Heart left ventricle (tissue), 13 donors: ENCODE data around the gene RPL13.

Source experiments
- POLR2A ChIP-seq, 2 donors: fragments of 450-650 bp; IDR thresholded peaks; one replicate each; pipeline ENCODE4 v1.6.1; 2017; ENCODE audit warnings: antibody characterized with exemption in 2 of 2, mild to moderate bottlenecking in 2 of 2, moderate library complexity in 2 of 2
- TF ChIP-seq, protein P1 (sequence below), 12 donors: fragments of 200-600 bp; sonication (generic) in 4 of 12; IDR thresholded peaks; one replicate each; pipeline versions ENCODE4 v1.5.0 to v1.8.0; 2018 to 2022; ENCODE audit warnings: antibody characterized with exemption in 12 of 12, mild to moderate bottlenecking in 5 of 12
- donor health status: ischemic (EF 13 %, LVEDD 7.1; RV severe dilation, severe dysfunction).
- donor health status: DM: no; HTN: yes; CAD: no.
- donor health status: DM: no; HTN: no; CAD: no.
- donor health status: ischemic (EF 25% LVEDD 6.9; RV normal size, moderate dysfunction).
- donor health status: ischemic (EF 25% LVEDD 5.7; RV mildly dilated, moderate dysfunction).
- donor health status: ischemic (EF 35%, LVEDD 5.7; RV mildly dilated, moderate dysfunction).
- donor health status: nonischemic (EF 11% LVEDD 7.7; RV severe dilation, severe dysfunction).
- donor health status: DM: yes; HTN: yes; CAD: no.
- donor health status: PGD.
- donor health status: ischemic (EF 29% LVEDD 5.4; RV normal size, mild dysfunction).
- donor health status: nonischemic (EF 23%, LVEDD 6.1; RV moderate dilation, normal function).

DNA sequence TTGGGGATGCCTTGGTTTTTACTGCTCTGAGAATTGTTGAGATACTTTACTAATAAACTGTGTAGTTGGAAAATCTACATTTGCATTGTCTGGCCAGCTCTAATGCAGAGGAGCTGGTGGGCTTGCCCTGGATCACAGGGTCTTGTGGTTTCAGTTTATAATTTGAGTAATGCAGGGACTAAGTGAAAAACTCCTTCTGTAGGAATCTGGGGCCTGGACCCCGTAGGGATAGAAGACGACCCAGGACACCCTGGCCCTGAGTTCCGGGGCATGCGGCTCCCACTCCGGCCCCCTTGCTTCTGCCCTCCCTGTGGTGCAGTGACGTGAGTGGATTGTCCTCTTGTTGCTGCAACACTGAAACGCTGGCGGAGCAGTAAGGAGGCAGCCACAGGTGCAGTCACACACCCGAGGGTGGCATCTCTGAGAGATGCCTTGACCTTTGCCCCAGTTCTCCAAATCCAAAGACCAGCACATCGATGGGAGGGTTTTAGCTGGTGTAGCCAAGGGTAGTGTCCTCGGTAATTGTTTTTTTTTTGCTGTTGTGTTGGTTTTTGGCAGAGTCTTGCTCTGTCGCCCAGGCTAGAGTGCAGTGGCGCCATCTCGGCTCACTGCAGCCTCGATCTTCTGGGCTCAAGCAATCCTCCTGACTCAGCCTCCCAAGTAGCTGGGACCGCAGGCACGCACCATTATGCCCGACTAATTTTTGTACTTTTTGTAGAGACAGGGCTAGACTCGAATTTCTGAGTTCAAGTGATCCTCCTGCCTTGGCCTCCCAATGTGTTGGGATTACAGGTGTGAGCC, 2.6 kb upstream of the RPL13 start:
- no peak for TF ChIP-seq POLR2A (IDR thresholded peaks at IDR 0.05)
- TF ChIP-seq, protein P1, sequence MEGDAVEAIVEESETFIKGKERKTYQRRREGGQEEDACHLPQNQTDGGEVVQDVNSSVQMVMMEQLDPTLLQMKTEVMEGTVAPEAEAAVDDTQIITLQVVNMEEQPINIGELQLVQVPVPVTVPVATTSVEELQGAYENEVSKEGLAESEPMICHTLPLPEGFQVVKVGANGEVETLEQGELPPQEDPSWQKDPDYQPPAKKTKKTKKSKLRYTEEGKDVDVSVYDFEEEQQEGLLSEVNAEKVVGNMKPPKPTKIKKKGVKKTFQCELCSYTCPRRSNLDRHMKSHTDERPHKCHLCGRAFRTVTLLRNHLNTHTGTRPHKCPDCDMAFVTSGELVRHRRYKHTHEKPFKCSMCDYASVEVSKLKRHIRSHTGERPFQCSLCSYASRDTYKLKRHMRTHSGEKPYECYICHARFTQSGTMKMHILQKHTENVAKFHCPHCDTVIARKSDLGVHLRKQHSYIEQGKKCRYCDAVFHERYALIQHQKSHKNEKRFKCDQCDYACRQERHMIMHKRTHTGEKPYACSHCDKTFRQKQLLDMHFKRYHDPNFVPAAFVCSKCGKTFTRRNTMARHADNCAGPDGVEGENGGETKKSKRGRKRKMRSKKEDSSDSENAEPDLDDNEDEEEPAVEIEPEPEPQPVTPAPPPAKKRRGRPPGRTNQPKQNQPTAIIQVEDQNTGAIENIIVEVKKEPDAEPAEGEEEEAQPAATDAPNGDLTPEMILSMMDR (IDR thresholded peaks at IDR 0.05): no peak
